Esophagus muscularis mucosa (tissue), 4 donors: Measurements from ENCODE around the gene NPRL2.

ENCODE experiments used
- CTCF ChIP-seq, 3 experiments: fragments of 200-600 bp in 2 of 3; fragments of 450-650 bp in 1 of 3; sonication (generic) in 2 of 3; IDR thresholded peaks; one replicate each; pipeline ENCODE4 v1.5.1; 2017 to 2019; ENCODE audit warnings: antibody characterized with exemption in 3 of 3, mild to moderate bottlenecking in 2 of 3, moderate library complexity in 1 of 3
- EP300 ChIP-seq: sonication (generic); formaldehyde crosslinking; IDR thresholded peaks from one replicate; pipeline ENCODE4 v1.6.1; 2017; ENCODE audit warnings: antibody characterized with exemption
- POLR2A ChIP-seq: fragments of 450-650 bp; IDR thresholded peaks from one replicate; pipeline ENCODE4 v1.6.1; 2017; ENCODE audit warnings: antibody characterized with exemption, moderate library complexity, mild to moderate bottlenecking, low read depth
- POLR2AphosphoS5 ChIP-seq, 2 donors: sonication (generic); formaldehyde crosslinking; IDR thresholded peaks; one replicate each; pipeline ENCODE4 v1.6.1; 2017; ENCODE audit warnings: antibody characterized with exemption in 2 of 2

- no peak for TF ChIP-seq CTCF (IDR thresholded peaks at IDR 0.05)
- TF ChIP-seq POLR2A = no peak
- no peak for TF ChIP-seq POLR2AphosphoS5 (IDR thresholded peaks at IDR 0.05)
- no peak for TF ChIP-seq EP300
Observed at GRCh38 chr3:50327129-50327528, 23.4 kb downstream of the NPRL2 start.
